HCT116 (cell line): ENCODE results near the gene SNX2. TPM values are rescaled to one million over a fixed set of nuclear protein-coding genes. Genes with fewer than 3 reads are reported as not detected.

Source experiments
- ATAC-seq: fragments of 200-7000 bp; cut with Tn5 transposase; 2 replicates; pipeline ENCODE4 v1.9.1; 2020; ENCODE audit warnings: mild to moderate bottlenecking, moderate library complexity
- BruUV-seq: library from RNA; stranded (reverse); fragments of 400-500 nt; replicated peaks from 2 replicates; lab custom pipeline; 2021; lab: Mats Ljungman, UMichigan
- CTCF ChIA-PET: fragments of 300-600 bp; sonication (Branson Sonifier 250); formaldehyde crosslinking; loops from one replicate; lab custom pipeline; 2021; ENCODE audit warnings: antibody characterized with exemption; lab: Charles Lee
- POLR2A ChIA-PET: fragments of 300-600, 350-600 bp; sonication (Branson Sonifier 250); formaldehyde crosslinking; loops from one replicate; lab custom pipeline; 2021; ENCODE audit warnings: antibody characterized with exemption; lab: Charles Lee
- RAD21 ChIA-PET, 2 experiments: fragments of 300-600 bp; sonication (Branson Sonifier 250); formaldehyde crosslinking; loops; one replicate each; lab custom pipeline; 2023; ENCODE audit warnings: low total read pairs in 2 of 2; ENCODE audit not compliant: uncharacterized antibody in 2 of 2, unreplicated experiment in 2 of 2, low non-redundant PET in 1 of 2; lab: Charles Lee
- DNase-seq: peaks from one replicate; pipeline ENCODE4 v3.0.0-alpha.2; 2010; ENCODE audit warnings: low read depth, low spot score
- H2AFZ ChIP-seq: fragments of 200-600 bp; shearing (Covaris generic), sonication (generic); 2 replicates; pipeline ENCODE4 v1.6.1; 2017; ENCODE audit warnings: low read depth, mixed run types, mixed read lengths, antibody characterized with exemption, low read length; ENCODE audit not compliant: poor library complexity, severe bottlenecking
- H3K27ac ChIP-seq: 2 replicates; pipeline ENCODE4 v1.5.1; 2012; ENCODE audit warnings: low read depth, low read length
- H3K27me3 ChIP-seq: fragments of 200-600 bp; sonication (generic); 2 replicates; pipeline ENCODE4 v1.6.1; 2016; ENCODE audit warnings: mixed run types, low read length, mixed read lengths; ENCODE audit not compliant: insufficient read depth
- H3K36me3 ChIP-seq, 2 experiments: fragments of 200-500 bp in 1 of 2; fragments of 200-600 bp in 1 of 2; sonication (Bioruptor generic) in 1 of 2; sonication (generic) in 1 of 2; 2 replicates each; pipeline versions ENCODE4 v1.5.1 to v1.6.1; 2014 to 2016; ENCODE audit warnings: low read length in 2 of 2, inconsistent platforms in 1 of 2, mixed read lengths in 1 of 2, mixed run types in 1 of 2; ENCODE audit not compliant: insufficient read depth in 2 of 2, control insufficient read depth in 1 of 2
- H3K4me1 ChIP-seq, 2 experiments: fragments of 200-600 bp in 1 of 2; sonication (generic) in 1 of 2; 2 replicates each; pipeline versions ENCODE4 v1.5.1 to v1.6.1; 2012 to 2017; ENCODE audit warnings: low read length in 2 of 2, inconsistent platforms in 1 of 2, mild to moderate bottlenecking in 1 of 2, mixed read lengths in 1 of 2, mixed run types in 1 of 2, moderate library complexity in 1 of 2; ENCODE audit not compliant: insufficient read depth in 2 of 2, control insufficient read depth in 1 of 2
- H3K4me2 ChIP-seq: fragments of 200-600 bp; sonication (generic); 2 replicates; pipeline ENCODE4 v1.6.1; 2017; ENCODE audit warnings: mixed run types, low read length, mixed read lengths
- H3K4me3 ChIP-seq, 2 experiments: fragments of 200-600 bp in 1 of 2; sonication (generic) in 1 of 2; replicated peaks in 1 of 2; 2 replicates each; pipeline ENCODE4 v1.5.1; 2011 to 2016; ENCODE audit warnings: low read length in 2 of 2, control low read depth in 1 of 2, low read depth in 1 of 2, mild to moderate bottlenecking in 1 of 2, mixed read lengths in 1 of 2, mixed run types in 1 of 2
- H3K79me2 ChIP-seq: fragments of 200-600 bp; sonication (generic); 2 replicates; pipeline ENCODE4 v1.6.1; 2017; ENCODE audit warnings: mild to moderate bottlenecking, mixed run types, low read length, moderate library complexity, mixed read lengths; ENCODE audit not compliant: insufficient read depth
- H3K9ac ChIP-seq: fragments of 200-600 bp; sonication (generic); 2 replicates; pipeline ENCODE4 v1.6.1; 2016; ENCODE audit warnings: low read length, mixed read lengths
- H3K9me2 ChIP-seq: fragments of 200-600 bp; sonication (generic), shearing (Covaris generic); 2 replicates; pipeline ENCODE4 v1.6.1; 2017; ENCODE audit warnings: mixed run types, mild to moderate bottlenecking, moderate library complexity; ENCODE audit not compliant: insufficient read depth
- H3K9me3 ChIP-seq, 2 experiments: fragments of 200-500 bp in 1 of 2; fragments of 200-600 bp in 1 of 2; sonication (Bioruptor generic) in 1 of 2; sonication (generic) in 1 of 2; 2 replicates each; pipeline ENCODE4 v1.6.1; 2014 to 2017; ENCODE audit warnings: low read length in 2 of 2, mixed read lengths in 2 of 2, inconsistent platforms in 1 of 2, low read depth in 1 of 2, mild to moderate bottlenecking in 1 of 2, mixed run types in 1 of 2, moderate library complexity in 1 of 2; ENCODE audit not compliant: control insufficient read depth in 1 of 2, insufficient read depth in 1 of 2
- H4K20me1 ChIP-seq: fragments of 200-600 bp; sonication (generic), shearing (Covaris generic); 2 replicates; pipeline ENCODE4 v1.6.1; 2017; ENCODE audit warnings: mixed run types, mild to moderate bottlenecking, moderate library complexity; ENCODE audit not compliant: insufficient read depth
- CEBPB ChIP-seq: IDR thresholded peaks from 2 replicates; pipeline ENCODE4 v1.6.1; 2012; ENCODE audit warnings: low read depth
- EGR1 ChIP-seq: IDR thresholded peaks from 2 replicates; pipeline ENCODE4 v1.6.1; 2012; ENCODE audit warnings: low read depth
- FOSL1 ChIP-seq: IDR thresholded peaks from 2 replicates; pipeline ENCODE4 v1.6.1; 2012; ENCODE audit warnings: low read depth
- POLR2A ChIP-seq: IDR thresholded peaks from 2 replicates; pipeline ENCODE4 v1.7.0; 2011; ENCODE audit warnings: borderline replicate concordance; ENCODE audit not compliant: insufficient read depth, insufficient read length; ENCODE audit errors: extremely low read depth
- POLR2AphosphoS5 ChIP-seq: IDR thresholded peaks from 2 replicates; pipeline ENCODE4 v1.6.1; 2011; ENCODE audit warnings: mild to moderate bottlenecking, low read depth, low read length, moderate library complexity
- RAD21 ChIP-seq: IDR thresholded peaks from 2 replicates; pipeline ENCODE4 v1.6.1; 2012; ENCODE audit warnings: low read depth, mild to moderate bottlenecking
- SP1 ChIP-seq: IDR thresholded peaks from 2 replicates; pipeline ENCODE4 v1.6.1; 2012; ENCODE audit warnings: low read depth
- ZFX ChIP-seq: fragments of 450-650 bp; IDR thresholded peaks from 2 replicates; pipeline ENCODE4 v1.6.1; 2017
- intact Hi-C: fragments of 100-400 bp; cut with micrococcal nuclease; formaldehyde crosslinking; loops from 2 replicates; pipeline ENCODE4 v1.10.0; 2022
- total RNA-seq: library from RNA; stranded (reverse); gene quantifications from one replicate; pipeline ENCODE4 v1.2.1, GENCODE V29; 2021; ENCODE audit not compliant: unreplicated experiment
- TF ChIP-seq, protein P1 (sequence below): IDR thresholded peaks from 2 replicates; pipeline ENCODE4 v1.6.1; 2012; ENCODE audit warnings: low read depth
- TF ChIP-seq, protein P2 (sequence below): IDR thresholded peaks from 2 replicates; pipeline ENCODE4 v1.6.1; 2011; ENCODE audit warnings: mild to moderate bottlenecking, low read length, moderate library complexity; ENCODE audit not compliant: insufficient replicate concordance; ENCODE audit errors: extremely low read depth

The SNX2 gene
- total RNA-seq, 1 experiment from 2014 or later: 57.7 TPM

DNA sequence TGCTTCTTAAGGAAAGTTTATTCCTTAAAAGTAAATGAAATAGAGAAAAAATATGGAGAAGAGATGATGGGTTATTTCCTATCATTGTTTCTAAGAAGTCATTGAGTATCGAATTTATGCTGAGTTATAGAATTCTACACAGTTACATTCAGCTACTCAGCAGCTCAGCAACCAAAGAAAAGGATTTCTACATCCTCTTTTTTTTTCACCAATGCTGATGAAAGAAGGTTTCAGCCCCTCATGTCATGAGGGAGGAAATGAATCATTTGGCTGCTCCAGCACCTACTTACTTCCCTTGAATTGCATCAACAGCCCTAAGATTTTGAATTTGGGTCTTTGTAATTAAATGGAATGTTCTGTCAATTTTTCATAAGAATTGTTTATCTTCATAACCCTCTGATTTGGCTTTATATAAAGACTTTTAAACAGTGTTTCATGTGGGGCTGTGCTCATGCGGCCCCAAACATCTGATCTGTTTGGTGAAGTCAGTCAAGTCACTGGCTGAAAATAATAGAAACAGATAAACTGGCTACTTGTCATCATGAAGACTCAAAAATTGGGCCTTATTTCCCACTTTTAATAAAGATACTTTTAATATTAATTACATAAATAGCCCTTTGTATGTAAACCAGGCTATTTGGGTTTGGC lies 18.5 kb upstream of the SNX2 start:
- Histone ChIP-seq H2AFZ (no peak overlapping the region), H3K27me3 (no peaks in the 10 kb centered on the region), H3K4me1 (no peaks in the 10 kb centered on the region), H4K20me1 (no peaks in the 10 kb centered on the region), H3K9me3 (no peaks in the 10 kb centered on the region), H3K27ac (no peak overlapping the region), H3K4me2 (no peak overlapping the region), H3K9ac (no peak overlapping the region), H3K9me2 (no peaks in the 10 kb centered on the region), H3K36me3 (no peaks in the 10 kb centered on the region)
- intact Hi-C loops: no loop called here
- POLR2A ChIA-PET: no interaction called here
- DNase-seq: no peak
- ATAC-seq: no peak
- CTCF ChIA-PET: no interaction called here
- TF ChIP-seq CEBPB (peak; percentile 56), SP1 (no peak), FOSL1 (0 out of 2 replicates have a peak, but pooled peaks have one; percentile 16), POLR2AphosphoS5 (no peak), EGR1 (no peak), RAD21 (no peak), POLR2A (no peak), ZFX (no peak)
- TF ChIP-seq, protein P1, sequence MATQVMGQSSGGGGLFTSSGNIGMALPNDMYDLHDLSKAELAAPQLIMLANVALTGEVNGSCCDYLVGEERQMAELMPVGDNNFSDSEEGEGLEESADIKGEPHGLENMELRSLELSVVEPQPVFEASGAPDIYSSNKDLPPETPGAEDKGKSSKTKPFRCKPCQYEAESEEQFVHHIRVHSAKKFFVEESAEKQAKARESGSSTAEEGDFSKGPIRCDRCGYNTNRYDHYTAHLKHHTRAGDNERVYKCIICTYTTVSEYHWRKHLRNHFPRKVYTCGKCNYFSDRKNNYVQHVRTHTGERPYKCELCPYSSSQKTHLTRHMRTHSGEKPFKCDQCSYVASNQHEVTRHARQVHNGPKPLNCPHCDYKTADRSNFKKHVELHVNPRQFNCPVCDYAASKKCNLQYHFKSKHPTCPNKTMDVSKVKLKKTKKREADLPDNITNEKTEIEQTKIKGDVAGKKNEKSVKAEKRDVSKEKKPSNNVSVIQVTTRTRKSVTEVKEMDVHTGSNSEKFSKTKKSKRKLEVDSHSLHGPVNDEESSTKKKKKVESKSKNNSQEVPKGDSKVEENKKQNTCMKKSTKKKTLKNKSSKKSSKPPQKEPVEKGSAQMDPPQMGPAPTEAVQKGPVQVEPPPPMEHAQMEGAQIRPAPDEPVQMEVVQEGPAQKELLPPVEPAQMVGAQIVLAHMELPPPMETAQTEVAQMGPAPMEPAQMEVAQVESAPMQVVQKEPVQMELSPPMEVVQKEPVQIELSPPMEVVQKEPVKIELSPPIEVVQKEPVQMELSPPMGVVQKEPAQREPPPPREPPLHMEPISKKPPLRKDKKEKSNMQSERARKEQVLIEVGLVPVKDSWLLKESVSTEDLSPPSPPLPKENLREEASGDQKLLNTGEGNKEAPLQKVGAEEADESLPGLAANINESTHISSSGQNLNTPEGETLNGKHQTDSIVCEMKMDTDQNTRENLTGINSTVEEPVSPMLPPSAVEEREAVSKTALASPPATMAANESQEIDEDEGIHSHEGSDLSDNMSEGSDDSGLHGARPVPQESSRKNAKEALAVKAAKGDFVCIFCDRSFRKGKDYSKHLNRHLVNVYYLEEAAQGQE: no peak
- TF ChIP-seq, protein P2, sequence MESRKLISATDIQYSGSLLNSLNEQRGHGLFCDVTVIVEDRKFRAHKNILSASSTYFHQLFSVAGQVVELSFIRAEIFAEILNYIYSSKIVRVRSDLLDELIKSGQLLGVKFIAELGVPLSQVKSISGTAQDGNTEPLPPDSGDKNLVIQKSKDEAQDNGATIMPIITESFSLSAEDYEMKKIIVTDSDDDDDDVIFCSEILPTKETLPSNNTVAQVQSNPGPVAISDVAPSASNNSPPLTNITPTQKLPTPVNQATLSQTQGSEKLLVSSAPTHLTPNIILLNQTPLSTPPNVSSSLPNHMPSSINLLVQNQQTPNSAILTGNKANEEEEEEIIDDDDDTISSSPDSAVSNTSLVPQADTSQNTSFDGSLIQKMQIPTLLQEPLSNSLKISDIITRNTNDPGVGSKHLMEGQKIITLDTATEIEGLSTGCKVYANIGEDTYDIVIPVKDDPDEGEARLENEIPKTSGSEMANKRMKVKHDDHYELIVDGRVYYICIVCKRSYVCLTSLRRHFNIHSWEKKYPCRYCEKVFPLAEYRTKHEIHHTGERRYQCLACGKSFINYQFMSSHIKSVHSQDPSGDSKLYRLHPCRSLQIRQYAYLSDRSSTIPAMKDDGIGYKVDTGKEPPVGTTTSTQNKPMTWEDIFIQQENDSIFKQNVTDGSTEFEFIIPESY: no peak
- TF ChIP-seq, all 23 proteins: peak for 2
- H3K4me3 ChIP-seq: no peak overlapping the region
- RAD21 ChIA-PET: no interaction called here
- H3K79me2 ChIP-seq: no peaks in the 10 kb centered on the region
- BruUV-seq: no TSS peak
